Measurements from ENCODE around the gene ROR1.

ROR1 gene

GRCh38 chr1:63977466-63977865 lies 203.6 kb downstream of the ROR1 start:
- TF ChIP-seq, protein P1, sequence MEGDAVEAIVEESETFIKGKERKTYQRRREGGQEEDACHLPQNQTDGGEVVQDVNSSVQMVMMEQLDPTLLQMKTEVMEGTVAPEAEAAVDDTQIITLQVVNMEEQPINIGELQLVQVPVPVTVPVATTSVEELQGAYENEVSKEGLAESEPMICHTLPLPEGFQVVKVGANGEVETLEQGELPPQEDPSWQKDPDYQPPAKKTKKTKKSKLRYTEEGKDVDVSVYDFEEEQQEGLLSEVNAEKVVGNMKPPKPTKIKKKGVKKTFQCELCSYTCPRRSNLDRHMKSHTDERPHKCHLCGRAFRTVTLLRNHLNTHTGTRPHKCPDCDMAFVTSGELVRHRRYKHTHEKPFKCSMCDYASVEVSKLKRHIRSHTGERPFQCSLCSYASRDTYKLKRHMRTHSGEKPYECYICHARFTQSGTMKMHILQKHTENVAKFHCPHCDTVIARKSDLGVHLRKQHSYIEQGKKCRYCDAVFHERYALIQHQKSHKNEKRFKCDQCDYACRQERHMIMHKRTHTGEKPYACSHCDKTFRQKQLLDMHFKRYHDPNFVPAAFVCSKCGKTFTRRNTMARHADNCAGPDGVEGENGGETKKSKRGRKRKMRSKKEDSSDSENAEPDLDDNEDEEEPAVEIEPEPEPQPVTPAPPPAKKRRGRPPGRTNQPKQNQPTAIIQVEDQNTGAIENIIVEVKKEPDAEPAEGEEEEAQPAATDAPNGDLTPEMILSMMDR (IDR thresholded peaks at IDR 0.05), result no peak

DNA sequence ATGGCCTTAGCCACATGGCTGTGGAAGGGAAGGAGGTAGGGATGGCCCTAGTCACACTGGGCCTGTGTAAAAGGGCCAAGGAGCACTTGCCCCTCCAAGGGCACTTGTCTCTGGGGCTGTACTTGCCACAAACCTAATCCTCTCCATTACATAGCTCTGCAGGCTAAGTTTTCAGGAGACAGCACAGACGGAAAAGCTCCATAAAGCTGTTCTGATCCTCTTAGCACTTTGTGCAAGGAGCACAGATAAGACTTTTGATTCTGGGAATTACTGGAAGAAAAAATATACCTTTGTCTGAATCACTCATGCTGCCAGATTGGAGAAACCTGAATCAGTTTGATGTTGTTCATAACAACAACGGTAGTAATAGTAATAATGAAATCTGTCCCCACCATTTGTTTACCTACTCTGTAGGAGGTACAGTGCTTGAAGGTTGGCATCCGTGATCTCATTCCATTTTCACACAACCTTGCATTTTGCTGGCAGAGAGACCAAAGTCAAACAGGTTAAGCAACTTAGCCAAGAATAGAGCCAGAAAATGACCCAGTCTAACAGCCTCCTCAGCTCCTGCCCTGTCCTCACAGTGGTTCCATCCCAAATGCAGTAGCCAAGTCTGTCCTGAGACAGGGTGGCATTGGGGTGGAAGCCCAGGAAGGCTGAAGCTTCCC lies 207.1 kb downstream of the ROR1 start:
- TF ChIP-seq, protein P1 (IDR thresholded peaks at IDR 0.05), result no peak

- TF ChIP-seq, protein P1 (IDR thresholded peaks at IDR 0.05), result no peak
These were observed 207.6 kb downstream of the ROR1 start for GRCh38 chr1:63981408-63981773.

DNA sequence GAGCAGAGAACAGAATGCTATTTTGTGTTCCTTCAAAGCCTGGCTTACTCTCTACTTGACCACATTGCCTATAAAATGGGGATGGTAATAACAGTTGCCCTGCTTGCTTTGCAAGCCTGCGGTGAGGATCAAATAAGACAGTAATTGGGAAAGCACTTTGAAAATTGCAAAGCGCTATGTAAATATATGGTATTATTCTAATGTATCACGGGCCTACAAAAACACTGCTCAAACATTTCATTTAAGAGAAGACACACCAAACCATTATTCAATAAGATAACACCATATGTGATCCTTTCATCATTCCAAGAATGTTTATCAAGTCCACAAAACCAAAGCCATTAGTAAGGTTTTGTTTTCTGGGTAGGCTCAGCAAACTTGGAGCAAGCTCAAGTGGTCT lies 208.4 kb downstream of the ROR1 start:
- TF ChIP-seq, protein P1 (IDR thresholded peaks at IDR 0.05), result no peak

- TF ChIP-seq, protein P1 (IDR thresholded peaks at IDR 0.05), result no peak
These were observed 209.8 kb downstream of the ROR1 start for GRCh38 chr1:63983391-63984256.

GRCh38 chr1:63984257-63984929 lies 210.6 kb downstream of the ROR1 start:
- TF ChIP-seq, protein P1 (IDR thresholded peaks at IDR 0.05), result no peak

DNA sequence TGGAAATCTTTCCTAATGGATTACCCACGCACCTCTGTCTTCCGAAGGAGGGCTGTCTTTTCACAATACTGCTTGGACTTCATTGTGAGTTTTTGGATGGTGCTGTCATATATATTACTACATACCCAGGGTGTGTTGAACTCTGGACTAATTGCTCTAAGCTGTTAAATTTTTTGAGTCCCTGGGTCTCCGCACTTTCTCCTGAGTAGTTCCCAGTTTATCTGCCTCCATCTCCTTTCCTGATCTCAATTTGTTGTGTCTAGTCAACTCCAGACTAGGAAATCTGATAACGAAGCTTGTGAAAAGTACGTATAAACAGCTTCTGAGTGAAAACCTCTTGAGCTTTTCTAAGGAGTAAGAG lies 211.1 kb downstream of the ROR1 start:
- TF ChIP-seq, protein P1 (IDR thresholded peaks at IDR 0.05), result no peak

Measured in LNCAP (cell line).